HG03521 (cell line): Measurements from ENCODE around the gene ZACN.
"Not testable (repeated sequence)": the region's sequence is repeated elsewhere in the genome, so short reads cannot be mapped to it uniquely, and the experiment has no call there.

Experiments used
- ATAC-seq: cut with Tn5 transposase; IDR thresholded peaks from one replicate; pipeline ENCODE4 v1.9.1; 2021; ENCODE audit warnings: mild to moderate bottlenecking, moderate library complexity; ENCODE audit not compliant: unreplicated experiment

The ZACN gene

DNA sequence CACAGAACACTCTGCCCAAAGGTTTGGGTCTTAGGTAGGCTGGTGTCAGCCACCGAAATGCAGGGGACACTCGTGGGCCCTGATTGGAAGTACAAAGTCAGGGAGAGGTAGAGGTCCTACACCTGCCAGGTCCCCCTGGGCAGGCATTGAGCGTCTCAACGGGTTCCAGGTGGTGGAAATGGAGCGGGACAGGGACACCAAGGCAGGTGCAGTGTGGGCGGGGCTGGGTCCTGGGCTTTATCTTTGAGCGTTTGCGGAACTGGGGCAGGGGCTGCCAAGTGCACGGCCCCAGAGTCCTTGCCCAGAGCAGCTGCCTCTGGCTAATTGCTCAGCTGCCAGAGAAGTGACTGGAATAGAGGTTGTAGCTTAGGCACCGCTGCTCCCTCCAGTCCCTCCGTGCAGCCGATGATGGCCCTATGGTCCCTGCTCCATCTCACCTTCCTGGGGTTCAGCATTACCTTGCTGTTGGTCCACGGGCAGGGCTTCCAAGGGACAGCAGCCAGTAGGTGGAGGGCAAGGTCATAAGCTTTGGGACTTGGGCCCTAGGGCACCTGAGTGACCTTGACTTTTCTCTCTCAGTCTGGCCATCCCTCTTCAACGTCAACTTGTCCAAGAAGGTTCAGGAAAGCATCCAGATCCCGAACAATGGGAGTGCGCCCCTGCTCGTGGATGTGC lies at the start of gene ZACN:
Gene ZACN (plus strand): TSS at position 323 of the 675 bp plus-strand sequence. CDS start 83 bp downstream, at position 406.
- ATAC-seq = no peak

DNA sequence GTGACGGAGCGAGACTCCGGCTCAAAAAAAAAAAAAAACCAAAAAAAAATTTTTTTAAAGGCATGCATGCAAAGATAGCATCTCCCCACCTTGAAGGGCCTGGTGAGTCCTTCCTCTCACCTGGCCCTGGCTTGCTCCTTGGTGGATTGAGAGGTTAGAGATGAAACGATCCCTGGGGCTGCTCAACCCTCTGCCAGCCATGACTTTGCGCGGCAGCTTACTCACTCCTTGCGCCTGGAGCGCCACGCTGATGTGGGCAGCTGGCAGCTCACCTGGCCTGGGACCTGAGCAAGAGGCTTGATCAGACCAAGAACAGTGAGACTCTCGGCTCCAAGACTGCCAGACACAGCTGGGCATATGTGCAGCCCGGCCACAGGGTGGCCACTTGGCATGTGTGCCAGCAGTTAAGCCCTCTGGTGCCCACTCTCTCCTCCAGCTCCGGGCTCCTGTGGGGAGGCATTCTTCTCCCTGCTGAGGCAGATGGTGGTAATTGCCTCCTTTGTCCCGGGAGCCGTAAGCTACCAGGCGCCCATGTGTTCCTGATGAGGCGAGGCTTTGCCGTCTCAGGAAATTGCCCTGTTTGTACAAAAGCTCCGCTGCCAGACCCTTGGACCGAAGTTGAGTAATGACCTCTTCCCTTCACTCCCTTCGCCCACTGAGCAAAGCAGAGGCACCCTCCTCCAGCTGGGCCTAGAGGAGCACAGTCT lies 46.8 kb upstream of the ZACN start:
- ATAC-seq = no peak

DNA sequence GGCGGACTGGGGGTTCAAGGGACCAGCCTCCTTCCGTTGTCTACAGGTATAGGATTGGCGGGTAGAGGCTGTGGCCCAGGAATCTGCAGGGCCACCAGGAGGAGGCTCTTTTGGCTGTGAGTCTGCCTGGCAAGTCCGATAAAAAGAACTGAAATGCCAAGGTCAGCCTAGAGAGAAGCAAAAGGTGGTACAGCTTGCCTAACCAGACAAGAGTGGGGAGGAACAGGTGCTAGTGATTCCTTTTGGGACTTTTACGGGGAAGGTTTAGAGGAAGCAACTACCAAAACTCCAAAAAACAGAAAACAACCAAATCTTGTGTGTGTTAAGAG lies 46.2 kb upstream of the ZACN start:
- ATAC-seq = no peak

DNA sequence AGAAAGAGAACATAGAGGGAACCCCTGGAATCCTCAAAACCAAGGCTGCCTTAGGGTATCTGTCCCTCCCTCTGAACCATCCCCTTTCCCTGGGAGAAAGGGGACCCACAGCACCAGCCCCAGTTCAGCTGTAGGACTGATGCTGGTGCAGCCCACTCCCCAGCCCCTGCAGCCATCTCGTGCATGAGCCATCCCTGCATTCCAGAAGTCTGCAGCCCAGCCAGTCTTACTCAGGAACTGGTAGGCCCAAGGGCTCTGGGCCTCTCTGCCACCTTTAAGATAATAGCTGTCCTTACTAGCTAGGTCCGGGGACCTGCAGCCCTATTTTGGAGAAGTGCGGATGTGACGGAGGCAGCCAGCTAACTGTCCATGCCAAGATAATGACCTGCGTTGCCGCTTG lies 45.8 kb upstream of the ZACN start:
- no peak for ATAC-seq

DNA sequence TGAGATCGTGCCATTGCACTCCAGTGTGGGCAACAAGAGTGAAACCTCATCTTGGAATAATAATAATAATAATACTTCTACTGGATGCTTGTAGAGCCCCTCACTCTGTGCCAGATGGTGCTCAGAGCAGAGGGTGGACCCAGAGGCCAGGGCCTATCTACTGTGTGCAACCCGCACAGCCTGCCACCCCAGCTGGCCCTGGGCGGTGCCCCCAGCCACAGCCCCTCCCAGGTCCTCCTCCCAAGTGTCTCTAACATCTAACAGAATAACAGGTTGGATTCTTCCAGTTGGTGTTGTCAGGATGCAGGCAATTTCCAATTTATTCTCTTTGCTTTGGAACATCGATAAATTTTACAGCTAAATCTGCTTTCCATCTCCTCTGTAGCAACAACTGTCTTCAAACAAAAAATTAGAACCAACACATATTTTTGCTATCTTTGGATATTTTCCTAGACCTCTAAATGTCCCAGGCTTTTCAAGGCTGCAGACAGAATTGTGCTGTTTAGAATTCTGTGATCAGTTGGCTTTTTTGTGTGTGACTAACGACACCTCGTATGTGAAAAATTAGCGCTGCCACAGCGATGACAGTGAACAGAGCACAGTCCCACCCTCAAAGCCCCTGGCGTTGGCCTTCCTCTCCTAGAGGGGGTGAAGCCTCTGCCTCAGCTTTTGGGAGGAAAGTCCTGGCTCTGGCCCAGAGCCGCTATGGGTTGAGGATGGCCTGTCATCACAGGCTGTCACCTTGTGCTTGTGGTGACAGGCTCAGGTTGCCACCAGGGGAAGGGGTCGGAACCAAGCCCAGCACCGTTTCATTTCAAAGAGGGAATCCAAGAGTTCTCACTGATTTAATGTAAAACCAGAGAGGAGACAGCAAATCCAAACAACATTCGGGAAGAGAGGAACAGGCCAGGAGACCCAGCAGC lies 44.3 kb upstream of the ZACN start:
- ATAC-seq = no peak

DNA sequence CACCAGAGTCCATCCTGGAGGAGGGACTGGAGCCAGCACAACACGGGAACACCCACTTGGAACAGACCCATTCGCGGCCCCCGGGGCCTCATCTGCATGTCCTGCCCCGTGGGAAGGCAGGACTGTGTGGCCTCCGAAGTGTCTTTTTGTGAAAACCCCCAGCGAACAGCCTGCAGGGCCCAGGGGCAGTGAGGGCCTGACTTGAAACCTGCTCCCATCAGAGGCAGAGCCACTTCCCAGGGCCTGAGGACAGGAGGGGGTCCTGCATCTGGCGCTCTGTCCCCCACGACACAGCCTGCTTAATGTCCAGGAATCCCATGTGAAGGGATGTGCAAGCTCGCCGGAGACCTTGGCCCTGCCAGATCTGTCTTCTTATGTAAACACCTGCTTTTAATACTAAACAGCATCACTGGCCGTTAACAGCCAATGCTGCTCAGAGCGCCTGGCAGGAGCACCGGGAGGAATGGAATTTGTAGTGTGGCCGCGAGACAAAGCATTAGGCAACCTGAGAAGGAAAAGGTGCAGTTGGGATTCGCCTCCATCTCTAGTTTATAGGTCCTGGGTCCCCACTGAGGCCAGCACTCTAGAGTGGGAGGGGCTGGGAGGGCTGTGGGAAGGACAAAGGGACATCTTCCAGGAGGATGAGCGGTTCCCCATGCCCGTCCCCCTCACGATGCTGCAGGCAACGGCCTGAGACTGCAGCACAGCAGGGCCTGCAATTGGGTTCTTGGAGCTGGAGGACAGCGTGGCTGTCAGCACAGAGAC lies 42.3 kb upstream of the ZACN start:
- ATAC-seq = no peak

DNA sequence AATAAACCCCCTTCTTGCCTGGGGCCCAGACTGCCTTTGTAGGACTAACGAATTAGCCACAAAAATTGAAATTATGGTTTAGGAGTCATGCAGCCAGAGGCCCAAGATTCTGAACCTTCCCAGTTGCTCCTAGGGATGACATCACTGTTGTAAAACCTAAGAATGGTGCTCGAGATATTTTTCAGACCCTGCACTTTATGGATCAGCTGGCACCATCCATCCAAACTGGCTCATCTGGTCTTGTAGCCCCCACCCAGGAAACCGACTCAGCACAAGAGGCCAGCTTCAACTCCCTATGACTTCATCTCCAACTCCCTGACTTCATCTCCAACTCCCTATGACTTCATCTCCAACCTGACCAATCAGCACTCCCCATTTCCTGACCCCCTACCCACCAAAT lies 40.9 kb upstream of the ZACN start:
- ATAC-seq = no peak

DNA sequence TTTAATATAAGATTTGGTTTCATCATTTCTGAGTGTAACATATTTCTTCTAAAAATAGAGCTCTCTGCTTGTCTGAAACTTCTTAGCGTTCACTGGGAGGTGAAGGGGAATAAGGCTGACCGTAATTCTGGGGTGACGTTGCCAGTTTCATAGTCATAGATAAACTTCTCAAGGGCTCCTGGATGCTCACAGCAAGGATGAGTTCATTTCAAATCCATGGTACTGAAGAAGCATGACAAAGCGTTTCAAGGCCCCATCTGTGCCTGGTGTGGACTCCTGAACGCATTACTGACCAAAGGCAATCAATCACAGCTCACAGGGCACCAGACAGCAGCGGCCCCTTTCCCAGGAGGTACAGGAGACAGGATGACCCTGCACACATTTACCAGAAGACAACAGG lies 39.9 kb upstream of the ZACN start:
- no peak for ATAC-seq

DNA sequence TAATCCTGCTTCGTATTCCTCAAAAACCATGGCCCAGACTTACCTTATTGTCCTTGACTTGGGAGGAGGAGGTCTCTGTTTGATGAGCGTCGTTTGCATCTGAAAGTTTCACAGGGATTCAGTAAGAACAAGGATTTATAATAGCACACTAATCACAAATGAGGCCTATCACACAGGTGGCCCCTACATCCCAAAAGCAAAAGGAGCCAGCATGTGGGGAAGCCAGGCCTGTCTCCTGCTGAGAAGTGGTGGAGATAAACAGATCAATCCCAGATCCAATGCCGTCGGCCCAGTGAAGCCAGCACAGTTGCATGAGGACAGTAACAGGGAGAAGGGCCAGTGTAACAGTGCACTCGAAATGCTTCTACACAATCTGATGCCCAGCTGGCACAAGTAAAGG lies 38.6 kb upstream of the ZACN start:
- no peak for ATAC-seq

DNA sequence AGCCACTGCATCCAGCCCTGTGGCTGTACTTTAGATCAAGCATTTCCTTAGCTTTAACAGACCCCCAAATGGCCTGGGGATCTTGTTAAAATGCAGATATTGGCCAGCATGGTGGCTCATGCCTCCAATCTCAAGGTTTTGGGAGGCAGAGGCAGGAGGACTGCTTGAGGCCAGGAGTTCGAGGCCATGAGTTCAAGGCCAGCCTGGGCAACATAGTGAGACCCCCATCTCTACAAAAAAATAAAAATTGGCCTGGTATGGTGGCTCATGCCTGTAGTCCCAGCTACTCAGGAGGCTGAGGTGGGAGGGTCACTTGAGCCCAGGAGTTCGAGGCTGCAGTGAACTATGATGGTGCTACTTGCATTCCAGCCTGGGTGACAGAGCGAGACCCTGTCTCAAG lies 36.1 kb upstream of the ZACN start:
- not testable (repeated sequence) for ATAC-seq

DNA sequence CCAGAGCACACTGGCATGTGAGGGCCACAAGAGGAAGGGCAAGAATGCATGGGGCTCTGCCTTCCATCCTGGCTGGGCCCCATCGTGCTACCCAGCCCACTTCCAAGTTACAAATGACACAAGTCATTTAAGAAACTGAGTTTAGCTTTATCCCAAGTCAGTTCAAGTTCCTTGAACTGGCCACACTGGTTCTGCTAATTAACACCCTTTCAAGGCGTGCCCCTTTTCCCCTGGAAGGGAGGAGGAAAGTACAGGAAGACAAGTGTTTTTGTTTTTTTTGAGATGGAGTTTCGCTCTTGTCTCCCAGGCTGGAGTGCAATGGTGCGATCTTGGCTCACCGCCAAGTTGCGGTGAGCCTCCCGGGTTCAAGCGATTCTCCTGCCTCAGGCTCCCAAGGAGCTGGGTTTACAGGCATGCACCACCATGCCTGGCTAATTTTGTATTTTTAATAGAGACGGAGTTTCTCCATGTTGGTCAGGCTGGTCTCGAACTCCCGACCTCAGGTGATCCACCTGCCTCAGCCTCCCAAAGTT lies 34.4 kb upstream of the ZACN start:
- ATAC-seq = not testable (repeated sequence)

DNA sequence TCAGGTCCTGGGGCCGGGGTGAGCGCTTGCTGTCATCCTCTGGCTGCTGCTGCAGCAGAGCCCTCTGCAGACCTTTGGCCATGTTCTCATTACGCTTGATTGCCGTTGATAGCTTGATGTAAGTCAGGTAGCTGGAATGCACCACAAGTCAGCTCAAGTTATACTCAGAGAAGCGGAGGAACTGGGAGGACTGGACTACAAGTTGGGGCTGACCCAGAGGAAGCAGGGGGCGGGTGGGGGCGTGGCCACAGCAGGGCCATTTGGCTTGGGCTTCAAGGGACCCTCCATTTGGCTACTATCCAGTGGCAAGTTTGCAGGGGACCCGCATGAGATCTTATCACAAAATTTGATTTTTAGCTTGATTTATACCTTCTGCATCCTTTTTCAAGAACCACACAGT lies 32.9 kb upstream of the ZACN start:
- no peak for ATAC-seq

DNA sequence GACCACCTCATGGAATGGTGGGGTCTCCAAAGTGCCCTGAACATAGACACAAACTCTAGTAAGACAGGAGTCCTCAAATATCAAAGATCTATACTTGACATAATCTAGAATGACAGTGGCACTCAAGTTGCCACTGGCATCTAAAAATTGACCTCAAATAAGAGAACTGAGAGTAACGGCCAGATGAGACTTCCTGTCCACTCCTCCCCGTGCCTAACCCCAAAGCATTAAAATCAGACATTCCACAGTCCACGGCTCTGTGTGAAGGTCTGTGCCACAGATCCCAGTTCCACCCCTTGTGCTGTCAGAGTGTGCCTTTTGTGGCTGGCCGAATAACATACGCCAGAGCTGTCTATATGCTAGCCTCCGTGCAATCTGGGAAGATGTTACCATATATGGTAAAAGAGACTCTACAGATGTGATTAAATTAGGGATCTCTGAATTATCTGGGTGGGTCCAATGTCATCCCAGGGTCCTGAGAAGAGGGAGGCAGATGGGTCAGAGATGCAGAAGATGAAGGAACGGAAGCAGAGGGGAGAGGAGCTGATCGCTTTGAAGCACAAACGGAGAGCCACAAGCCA lies 30.9 kb upstream of the ZACN start:
- ATAC-seq = no peak

DNA sequence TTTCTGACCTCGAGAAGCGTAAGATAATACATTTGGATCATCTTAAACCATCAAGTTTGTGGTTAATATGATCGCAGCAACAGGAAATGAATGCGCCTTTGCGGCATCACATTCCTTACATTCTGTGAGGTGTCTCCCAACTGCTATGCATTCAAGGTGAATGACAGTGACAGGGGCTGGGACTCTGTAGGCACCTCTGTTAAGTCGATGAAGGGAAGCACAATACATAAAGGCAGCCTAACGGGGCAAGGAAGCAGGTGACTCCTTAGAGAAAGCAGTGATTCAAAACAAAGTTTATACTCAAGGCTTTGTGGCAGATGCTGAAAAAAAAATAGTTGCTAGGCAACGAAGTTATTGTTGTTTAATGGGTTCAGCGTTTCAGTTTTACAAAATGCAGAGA lies 30.3 kb upstream of the ZACN start:
- no peak for ATAC-seq

DNA sequence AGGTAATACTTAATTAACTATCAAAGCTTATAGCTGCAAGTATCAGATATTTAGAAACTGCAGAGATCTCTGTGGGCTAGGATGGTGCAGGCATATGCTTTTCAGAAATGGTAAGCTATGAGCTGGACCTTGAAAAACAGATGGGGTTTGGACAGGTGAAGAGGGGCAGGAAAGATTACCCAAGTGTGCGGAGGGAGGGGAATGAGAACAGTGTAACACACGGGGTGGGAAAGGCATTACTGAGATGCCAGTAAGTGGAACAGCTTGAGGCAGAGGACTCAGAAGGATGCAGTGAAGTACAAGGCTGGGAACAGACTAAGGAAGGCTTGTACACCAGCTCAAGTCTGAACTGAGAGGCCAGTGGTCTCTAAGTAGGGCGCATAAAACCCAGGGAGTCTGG lies 29.7 kb upstream of the ZACN start:
- ATAC-seq = no peak

DNA sequence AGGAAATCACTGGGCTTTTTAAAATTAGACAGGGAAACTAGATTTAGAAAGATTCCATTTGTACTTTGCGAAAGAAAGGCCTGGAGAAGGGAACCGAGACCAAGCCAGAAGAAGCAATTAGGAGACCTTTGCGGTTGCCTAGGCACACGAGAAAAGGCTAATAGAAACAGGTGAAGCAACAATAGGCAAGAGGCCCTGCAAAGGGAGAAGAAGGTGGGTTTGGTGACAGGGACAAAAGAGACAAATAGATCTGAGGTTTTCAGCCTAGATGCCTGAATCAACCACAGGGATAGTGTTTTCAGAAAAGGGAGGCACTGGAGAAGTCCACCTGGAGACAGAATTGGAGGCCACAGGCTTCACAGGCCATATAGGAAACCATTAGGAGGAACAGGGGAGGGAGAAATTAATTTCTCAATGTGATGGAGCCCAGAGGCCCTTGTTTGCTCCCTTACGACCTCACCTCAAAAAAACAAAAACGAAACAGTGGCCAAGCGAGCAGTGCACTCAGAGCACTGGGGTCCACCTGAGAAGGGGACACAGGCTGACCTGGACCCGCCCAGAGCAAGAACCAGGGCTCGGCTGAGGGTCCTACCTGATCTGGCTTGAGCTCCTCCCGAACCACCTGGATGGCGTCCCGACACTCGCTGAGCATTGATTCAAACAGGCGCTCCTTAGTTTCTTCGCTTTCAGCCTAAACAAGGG lies 29.0 kb upstream of the ZACN start:
- ATAC-seq = no peak

DNA sequence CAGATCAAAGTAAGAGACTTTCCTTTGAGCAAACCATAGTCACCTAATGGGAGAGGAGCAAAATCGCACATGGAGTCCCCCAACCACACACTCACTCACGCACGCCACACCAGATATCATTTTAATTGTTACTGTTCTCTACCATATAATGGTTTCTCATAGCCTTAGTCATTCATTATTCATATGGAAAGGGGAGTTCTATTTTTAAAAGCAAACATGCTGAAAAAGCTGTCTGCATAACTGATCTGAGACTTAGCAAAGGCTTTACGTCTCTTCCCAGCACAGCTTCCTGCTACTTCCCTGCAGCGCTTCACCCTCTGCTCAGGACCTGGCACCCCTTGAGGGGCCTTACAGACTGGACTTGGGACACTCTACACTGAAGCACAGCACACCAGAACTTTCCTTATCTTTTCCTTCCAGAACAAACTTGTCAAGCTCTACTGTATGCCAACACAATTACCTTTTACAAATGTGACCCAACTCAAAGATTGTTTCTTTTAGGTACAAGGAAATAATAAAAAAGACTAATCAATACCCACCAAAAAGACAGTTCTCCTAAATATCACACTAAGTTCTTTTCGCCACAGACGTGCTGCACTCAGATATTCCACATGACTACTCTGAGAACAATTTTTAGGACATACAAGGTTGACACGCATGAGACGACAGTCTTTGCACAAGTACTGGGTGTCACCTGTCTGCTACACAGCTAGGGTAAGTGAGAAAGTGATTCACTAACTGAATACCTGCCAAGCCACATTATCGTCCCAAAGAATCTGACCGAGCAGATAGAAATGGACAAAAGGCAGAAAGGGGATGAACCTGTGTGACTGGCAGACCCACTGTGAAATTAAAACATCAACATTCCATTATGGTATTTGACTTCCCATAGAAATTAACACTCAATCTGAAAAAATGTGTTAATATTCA lies 28.2 kb upstream of the ZACN start:
- ATAC-seq = no peak

DNA sequence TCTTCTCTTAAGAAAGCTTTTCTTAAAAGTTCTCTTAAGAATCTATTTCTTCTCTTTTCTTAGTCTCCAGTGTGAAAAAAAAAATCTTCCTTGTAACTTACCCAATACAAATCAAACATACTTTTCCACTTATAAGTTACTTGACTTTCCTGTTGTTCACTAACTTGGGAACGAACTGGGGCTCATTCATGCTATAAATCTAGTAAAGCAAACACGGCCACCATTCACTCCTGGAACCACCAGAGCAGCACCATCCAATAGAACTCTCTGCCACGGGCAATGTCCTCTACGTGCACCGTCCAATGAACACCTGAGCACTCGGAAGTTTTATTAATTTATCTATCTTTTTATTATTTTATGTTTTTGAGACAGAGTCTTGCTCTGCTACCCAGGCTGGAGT lies 27.4 kb upstream of the ZACN start:
- no peak for ATAC-seq
